ENCODE measurements around the gene PRICKLE2. TPM values are rescaled to one million over a fixed set of nuclear protein-coding genes. Genes with fewer than 3 reads are reported as not detected.

Gene PRICKLE2, protein sequence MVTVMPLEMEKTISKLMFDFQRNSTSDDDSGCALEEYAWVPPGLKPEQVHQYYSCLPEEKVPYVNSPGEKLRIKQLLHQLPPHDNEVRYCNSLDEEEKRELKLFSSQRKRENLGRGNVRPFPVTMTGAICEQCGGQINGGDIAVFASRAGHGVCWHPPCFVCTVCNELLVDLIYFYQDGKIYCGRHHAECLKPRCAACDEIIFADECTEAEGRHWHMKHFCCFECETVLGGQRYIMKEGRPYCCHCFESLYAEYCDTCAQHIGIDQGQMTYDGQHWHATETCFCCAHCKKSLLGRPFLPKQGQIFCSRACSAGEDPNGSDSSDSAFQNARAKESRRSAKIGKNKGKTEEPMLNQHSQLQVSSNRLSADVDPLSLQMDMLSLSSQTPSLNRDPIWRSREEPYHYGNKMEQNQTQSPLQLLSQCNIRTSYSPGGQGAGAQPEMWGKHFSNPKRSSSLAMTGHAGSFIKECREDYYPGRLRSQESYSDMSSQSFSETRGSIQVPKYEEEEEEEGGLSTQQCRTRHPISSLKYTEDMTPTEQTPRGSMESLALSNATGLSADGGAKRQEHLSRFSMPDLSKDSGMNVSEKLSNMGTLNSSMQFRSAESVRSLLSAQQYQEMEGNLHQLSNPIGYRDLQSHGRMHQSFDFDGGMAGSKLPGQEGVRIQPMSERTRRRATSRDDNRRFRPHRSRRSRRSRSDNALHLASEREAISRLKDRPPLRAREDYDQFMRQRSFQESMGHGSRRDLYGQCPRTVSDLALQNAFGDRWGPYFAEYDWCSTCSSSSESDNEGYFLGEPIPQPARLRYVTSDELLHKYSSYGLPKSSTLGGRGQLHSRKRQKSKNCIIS
- total RNA-seq, result 100 to 1,000 TPM in 2 of 4 donors, 10 to 100 TPM in 2; 77.3 to 109 (median 96.7) TPM

DNA sequence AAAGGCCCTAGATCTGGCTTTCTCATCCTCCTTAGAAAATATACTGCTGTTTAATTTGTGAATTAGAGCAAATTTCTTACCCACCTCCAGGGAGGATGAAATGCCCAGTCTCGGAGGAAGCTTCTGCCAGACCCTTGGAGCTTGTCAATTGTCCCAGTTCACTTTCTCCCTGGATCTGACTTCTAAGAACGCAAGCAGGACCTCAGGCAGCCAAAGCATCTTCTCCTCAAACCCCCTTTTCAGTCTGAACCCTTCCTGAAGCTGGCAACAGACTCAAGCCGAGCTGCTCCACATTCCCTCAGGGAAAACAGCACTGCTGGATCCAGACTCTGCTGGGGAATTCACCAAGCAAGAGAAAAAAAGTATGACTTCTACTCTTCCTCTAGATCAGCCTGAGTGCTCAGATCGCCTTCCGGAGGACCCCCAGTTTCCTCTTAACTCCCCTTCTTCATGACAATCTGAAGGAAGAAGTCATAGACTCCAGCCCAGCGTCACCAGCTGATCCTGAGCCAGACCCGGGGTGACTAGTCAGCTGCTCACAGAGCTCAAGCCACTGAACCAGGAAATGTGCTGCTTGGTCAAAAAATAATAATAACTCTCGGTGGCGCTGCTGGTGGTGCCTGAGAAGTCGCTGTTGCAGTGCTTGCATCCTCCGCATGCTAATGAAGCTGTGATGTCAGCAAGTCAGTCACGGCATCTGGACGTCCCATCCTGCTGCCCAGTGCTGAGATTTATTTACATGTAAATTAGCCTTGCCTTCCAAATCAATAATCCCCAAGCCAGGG, at the start of gene PRICKLE2:
Gene PRICKLE2 (minus strand): TSS at position 641 of the 785 bp plus-strand sequence. CDS start 26,539 bp downstream, outside the sequence.
- TF ChIP-seq EP300 (IDR thresholded peaks at IDR 0.05), result no peak
- no peak for TF ChIP-seq POLR2A (IDR thresholded peaks at IDR 0.05)
- peak; percentile 52 for TF ChIP-seq POLR2AphosphoS5 (IDR thresholded peaks at IDR 0.05)
- peak in 3 of 4 experiments; percentile 25 to 54 (median 35) for TF ChIP-seq CTCF (IDR thresholded peaks at IDR 0.05)
- WGBS, 2 donors (ENCODE audit: low coverage in 1 of 2), result 4 to 30% methylated on average over 2 to 10 of the region's 13 CpGs
- peaks cover 43 to 100% (median 53%) of the 10 kb centered on the region in 3 donors for H3K4me1 ChIP-seq

GRCh38 chr3:64272842-64273241, 47.6 kb upstream of the PRICKLE2 start:
- no peak for ATAC-seq
- H3K27me3 ChIP-seq, result no peaks in the 10 kb centered on the region
- no peak overlapping the region for H3K27ac ChIP-seq
- peaks cover 0 to 10% (median 0%) of the 10 kb centered on the region in 3 donors for H3K4me1 ChIP-seq
- 66 to 79% methylated on average over 3 of the region's 3 CpGs for WGBS, 2 donors (ENCODE audit: low coverage in 1 of 2)
- no peak overlapping the region for H3K4me3 ChIP-seq
- no peak for TF ChIP-seq EP300 (IDR thresholded peaks at IDR 0.05)
- TF ChIP-seq POLR2A (IDR thresholded peaks at IDR 0.05), result no peak
- TF ChIP-seq POLR2AphosphoS5 (IDR thresholded peaks at IDR 0.05), result no peak
- no peak for TF ChIP-seq CTCF (IDR thresholded peaks at IDR 0.05)
- H3K9me3 ChIP-seq, result no peaks in the 10 kb centered on the region
- H3K36me3 ChIP-seq, result no peaks in the 10 kb centered on the region

More for the DNA sequence above, at the start of gene PRICKLE2:
- H3K9me3 ChIP-seq, result no peaks in the 10 kb centered on the region
- no peaks in the 10 kb centered on the region for H3K27me3 ChIP-seq
- H3K36me3 ChIP-seq, result no peaks in the 10 kb centered on the region
- peak within 1 kb of the TSS; percentile 37 to 39 for H3K4me3 ChIP-seq
- peak; percentile 78 for ATAC-seq
- H3K27ac ChIP-seq, result peak within 1 kb of the TSS; percentile 80 to 96 (median 84)

DNA sequence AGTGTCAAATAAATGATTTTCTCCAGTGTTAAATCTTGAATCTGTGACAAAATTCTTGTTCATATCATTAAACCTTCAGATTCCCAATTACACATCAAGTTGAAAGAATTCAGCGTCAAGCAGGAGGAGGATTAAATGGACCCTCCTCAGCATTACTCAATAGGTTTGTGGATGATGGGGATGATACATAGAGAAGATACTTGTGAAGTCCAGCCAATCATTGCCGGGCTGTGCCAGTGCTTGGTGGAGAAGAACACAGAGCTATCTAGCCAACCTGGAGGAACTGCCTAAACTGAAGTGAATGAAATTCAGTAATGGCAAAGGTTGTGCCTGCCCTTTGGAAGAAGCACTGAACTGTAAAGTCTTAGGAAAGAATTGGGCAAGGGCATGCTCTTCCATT, 47.0 kb upstream of the PRICKLE2 start:
- ATAC-seq, result no peak
- H3K36me3 ChIP-seq, result no peaks in the 10 kb centered on the region
- no peaks in the 10 kb centered on the region for H3K27me3 ChIP-seq
- H3K27ac ChIP-seq, result no peak overlapping the region
- TF ChIP-seq POLR2AphosphoS5 (IDR thresholded peaks at IDR 0.05), result no peak
- H3K4me3 ChIP-seq, result no peak overlapping the region
- no peaks in the 10 kb centered on the region for H3K9me3 ChIP-seq
- 82 to 100% methylated on average over 1 to 2 of the region's 2 CpGs for WGBS, 2 donors (ENCODE audit: low coverage in 1 of 2)
- H3K4me1 ChIP-seq, result peaks cover 0 to 10% (median 0%) of the 10 kb centered on the region in 3 donors

DNA sequence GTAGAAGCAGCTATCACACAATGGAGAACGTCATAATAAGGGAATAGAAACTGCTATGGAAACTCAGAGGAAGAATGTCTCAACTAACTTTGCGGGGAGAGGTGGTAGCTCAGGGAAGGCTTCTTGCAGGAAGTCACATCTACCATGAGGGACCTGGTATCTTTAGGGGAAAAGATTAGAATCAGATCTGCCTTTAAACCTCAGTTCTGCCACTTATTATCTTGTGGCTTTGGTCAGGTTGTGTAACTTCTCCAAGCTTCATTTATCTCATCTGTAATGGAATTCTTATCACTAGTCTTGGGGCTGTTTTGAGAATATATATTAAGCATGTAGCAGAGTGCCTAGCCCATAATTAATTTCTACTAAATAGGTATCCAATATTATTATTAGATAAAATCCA, 46.4 kb upstream of the PRICKLE2 start:
- H3K27me3 ChIP-seq, result no peaks in the 10 kb centered on the region
- peaks cover 0 to 13% (median 0%) of the 10 kb centered on the region in 3 donors for H3K4me1 ChIP-seq
- no peaks in the 10 kb centered on the region for H3K9me3 ChIP-seq
- no peak overlapping the region for H3K27ac ChIP-seq
- H3K36me3 ChIP-seq, result no peaks in the 10 kb centered on the region
- no peak overlapping the region for H3K4me3 ChIP-seq
- no peak for ATAC-seq
- WGBS, 2 donors (ENCODE audit: low coverage in 1 of 2), result 83 to 92% methylated on average over 2 of the region's 2 CpGs
- TF ChIP-seq EP300 (IDR thresholded peaks at IDR 0.05), result no peak
- no peak for TF ChIP-seq CTCF (IDR thresholded peaks at IDR 0.05)
- TF ChIP-seq POLR2AphosphoS5 (IDR thresholded peaks at IDR 0.05), result no peak
- no peak for TF ChIP-seq POLR2A (IDR thresholded peaks at IDR 0.05)

DNA sequence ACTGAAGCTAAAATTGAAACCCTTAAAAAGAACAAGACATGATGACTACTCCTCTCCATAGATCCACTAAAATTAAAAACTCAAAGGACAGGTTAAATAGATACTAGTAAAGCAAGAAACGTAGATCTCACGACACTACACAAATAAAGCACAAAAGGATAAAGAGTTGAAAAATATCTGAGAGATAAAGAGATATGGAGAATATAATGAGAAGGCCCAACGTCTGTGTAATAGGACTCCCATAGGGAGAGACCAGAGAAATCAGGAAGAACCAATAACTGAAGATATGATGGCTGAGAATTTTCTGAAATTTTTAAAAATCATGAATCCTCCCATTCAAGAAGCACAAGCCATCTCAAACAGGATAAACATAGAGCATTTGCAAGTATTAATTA, 45.6 kb upstream of the PRICKLE2 start:
- no peak for ATAC-seq
- Histone ChIP-seq H3K36me3 (no peaks in the 10 kb centered on the region), H3K27ac (no peak overlapping the region), H3K9me3 (no peaks in the 10 kb centered on the region), H3K27me3 (no peaks in the 10 kb centered on the region), H3K4me3 (no peak overlapping the region), H3K4me1 (peaks cover 0 to 18% (median 0%) of the 10 kb centered on the region in 3 donors)
- TF ChIP-seq POLR2AphosphoS5 (IDR thresholded peaks at IDR 0.05) (no peak), CTCF (IDR thresholded peaks at IDR 0.05) (no peak), EP300 (IDR thresholded peaks at IDR 0.05) (no peak), POLR2A (IDR thresholded peaks at IDR 0.05) (no peak)
- 80 to 90% methylated on average over 3 of the region's 3 CpGs for WGBS, 2 donors (ENCODE audit: low coverage in 1 of 2)

All from gastroesophageal sphincter (tissue), 4 donors.